Duodenal mucosa (tissue), 2 donors: Measurements from ENCODE around the gene ARHGAP22.

ENCODE experiments used
- H3K27ac ChIP-seq: one replicate; pipeline ENCODE4 v1.7.0; 2013; ENCODE audit warnings: low read depth, low read length
- H3K27me3 ChIP-seq, 2 donors: one replicate each; pipeline ENCODE4 v1.7.0; 2013; ENCODE audit warnings: low read length in 2 of 2, control low read depth in 1 of 2; ENCODE audit not compliant: insufficient read depth in 2 of 2, control insufficient read depth in 1 of 2
- H3K36me3 ChIP-seq, 2 donors: one replicate each; pipeline ENCODE4 v1.7.0; 2013; ENCODE audit warnings: low read length in 2 of 2, control low read depth in 1 of 2; ENCODE audit not compliant: insufficient read depth in 2 of 2, control insufficient read depth in 1 of 2
- H3K4me1 ChIP-seq, 2 donors: one replicate each; pipeline ENCODE4 v1.7.0; 2013; ENCODE audit warnings: low read length in 2 of 2, control low read depth in 1 of 2; ENCODE audit not compliant: insufficient read depth in 2 of 2, control insufficient read depth in 1 of 2
- H3K4me3 ChIP-seq, 2 donors: one replicate each; pipeline ENCODE4 v1.7.0; 2013; ENCODE audit warnings: low read length in 2 of 2, low read depth in 1 of 2
- H3K9ac ChIP-seq, 2 donors: one replicate each; pipeline ENCODE4 v1.7.0; 2013; ENCODE audit warnings: low read length in 2 of 2, low read depth in 1 of 2
- H3K9me3 ChIP-seq, 2 donors: one replicate each; pipeline ENCODE4 v1.7.0; 2013; ENCODE audit warnings: low read length in 2 of 2, control low read depth in 1 of 2; ENCODE audit not compliant: control insufficient read depth in 1 of 2

ARHGAP22 gene

GRCh38 chr10:48600645-48601505, 4.0 kb downstream of the ARHGAP22 start:
- Histone ChIP-seq H3K27me3 (peaks cover 7 to 9% of the 10 kb centered on the region in 2 donors), H3K4me3 (no peak overlapping the region), H3K4me1 (peaks cover 8 to 13% of the 10 kb centered on the region in 2 donors), H3K9ac (no peak overlapping the region), H3K27ac (no peak overlapping the region), H3K36me3 (no peaks in the 10 kb centered on the region), H3K9me3 (no peaks in the 10 kb centered on the region)

GRCh38 chr10:48599830-48600134, 5.1 kb downstream of the ARHGAP22 start:
- Histone ChIP-seq H3K9me3 (no peaks in the 10 kb centered on the region), H3K4me3 (no peak overlapping the region), H3K27me3 (peaks cover 6 to 7% of the 10 kb centered on the region in 2 donors), H3K4me1 (peaks cover 8 to 13% of the 10 kb centered on the region in 2 donors), H3K36me3 (no peaks in the 10 kb centered on the region), H3K9ac (no peak overlapping the region), H3K27ac (no peak overlapping the region)

GRCh38 chr10:48598936-48599829, 5.7 kb downstream of the ARHGAP22 start:
- Histone ChIP-seq H3K27ac (no peak overlapping the region), H3K27me3 (peaks cover 4 to 5% of the 10 kb centered on the region in 2 donors), H3K4me1 (peaks cover 2 to 7% of the 10 kb centered on the region in 2 donors), H3K36me3 (no peaks in the 10 kb centered on the region), H3K9me3 (no peaks in the 10 kb centered on the region), H3K4me3 (no peak overlapping the region), H3K9ac (no peak overlapping the region)

- no peaks in the 10 kb centered on the region for H3K9me3 ChIP-seq
- no peak overlapping the region for H3K9ac ChIP-seq
- no peaks in the 10 kb centered on the region for H3K27me3 ChIP-seq
- H3K27ac ChIP-seq, result no peak overlapping the region
- H3K4me1 ChIP-seq, result peaks cover 0 to 5% of the 10 kb centered on the region in 2 donors
- H3K36me3 ChIP-seq, result no peaks in the 10 kb centered on the region
- no peak overlapping the region for H3K4me3 ChIP-seq
These were observed 6.5 kb downstream of the ARHGAP22 start for GRCh38 chr10:48598243-48598935.

- H3K27me3 ChIP-seq, result no peaks in the 10 kb centered on the region
- H3K9me3 ChIP-seq, result no peaks in the 10 kb centered on the region
- H3K9ac ChIP-seq, result no peak overlapping the region
- no peak overlapping the region for H3K4me3 ChIP-seq
- H3K4me1 ChIP-seq, result peaks cover 0 to 5% of the 10 kb centered on the region in 2 donors
- no peaks in the 10 kb centered on the region for H3K36me3 ChIP-seq
- no peak overlapping the region for H3K27ac ChIP-seq
These were observed 9.3 kb downstream of the ARHGAP22 start for GRCh38 chr10:48595539-48595932.

GRCh38 chr10:48594803-48595538, 9.9 kb downstream of the ARHGAP22 start:
- Histone ChIP-seq H3K27me3 (no peaks in the 10 kb centered on the region), H3K4me3 (no peak overlapping the region), H3K9me3 (no peaks in the 10 kb centered on the region), H3K36me3 (no peaks in the 10 kb centered on the region), H3K27ac (no peak overlapping the region), H3K4me1 (peaks cover 0 to 5% of the 10 kb centered on the region in 2 donors), H3K9ac (no peak overlapping the region)

GRCh38 chr10:48594371-48594770, 10.5 kb downstream of the ARHGAP22 start:
- Histone ChIP-seq H3K4me1 (peaks cover 0 to 5% of the 10 kb centered on the region in 2 donors), H3K36me3 (no peaks in the 10 kb centered on the region), H3K27ac (no peak overlapping the region), H3K4me3 (no peak overlapping the region), H3K27me3 (no peaks in the 10 kb centered on the region), H3K9ac (no peak overlapping the region), H3K9me3 (no peaks in the 10 kb centered on the region)

GRCh38 chr10:48592346-48592745, 12.5 kb downstream of the ARHGAP22 start:
- Histone ChIP-seq H3K4me3 (no peak overlapping the region), H3K4me1 (no peaks in the 10 kb centered on the region), H3K9ac (no peak overlapping the region), H3K9me3 (no peaks in the 10 kb centered on the region), H3K27me3 (no peaks in the 10 kb centered on the region), H3K36me3 (no peaks in the 10 kb centered on the region), H3K27ac (no peak overlapping the region)

GRCh38 chr10:48590945-48591344, 13.9 kb downstream of the ARHGAP22 start:
- H3K4me1 ChIP-seq, result no peaks in the 10 kb centered on the region
- H3K4me3 ChIP-seq, result no peak overlapping the region
- no peaks in the 10 kb centered on the region for H3K27me3 ChIP-seq
- H3K36me3 ChIP-seq, result no peaks in the 10 kb centered on the region
- H3K9ac ChIP-seq, result no peak overlapping the region
- H3K27ac ChIP-seq, result no peak overlapping the region
- H3K9me3 ChIP-seq, result no peaks in the 10 kb centered on the region
